Ascending aorta (tissue), 2 donors: Measurements from ENCODE around the gene JUP. TPM values are rescaled to one million over a fixed set of nuclear protein-coding genes. Genes with fewer than 3 reads are reported as not detected.

Experiments used
- DNase-seq, 2 donors: peaks; one replicate each; pipeline ENCODE4 v3.0.0-alpha.2; 2019; ENCODE audit warnings: low spot score in 2 of 2
- H3K27ac ChIP-seq, 2 donors: fragments of 200-600 bp; sonication (generic); one replicate each; pipeline ENCODE4 v1.5.1; 2016 to 2017; ENCODE audit warnings: mild to moderate bottlenecking in 1 of 2
- H3K27me3 ChIP-seq: fragments of 200-600 bp; sonication (generic); one replicate; pipeline ENCODE4 v1.5.1; 2017
- H3K36me3 ChIP-seq, 2 donors: fragments of 200-600 bp; sonication (generic); one replicate each; pipeline ENCODE4 v1.5.1; 2016
- H3K4me1 ChIP-seq, 2 donors: fragments of 200-600 bp; sonication (generic); one replicate each; pipeline ENCODE4 v1.5.1; 2016 to 2017; ENCODE audit warnings: mild to moderate bottlenecking in 1 of 2
- H3K4me3 ChIP-seq, 2 donors: fragments of 200-600 bp; sonication (generic); one replicate each; pipeline ENCODE4 v1.5.1; 2016 to 2017; ENCODE audit warnings: mild to moderate bottlenecking in 1 of 2
- H3K9me3 ChIP-seq, 2 donors: fragments of 200-600 bp; sonication (generic); one replicate each; pipeline ENCODE4 v1.5.1; 2016
- CTCF ChIP-seq, 3 experiments: fragments of 200-600 bp in 2 of 3; fragments of 450-650 bp in 1 of 3; sonication (generic) in 2 of 3; IDR thresholded peaks; one replicate each; pipeline ENCODE4 v1.5.1; 2016 to 2019; ENCODE audit warnings: antibody characterized with exemption in 3 of 3, mild to moderate bottlenecking in 1 of 3, moderate library complexity in 1 of 3
- intact Hi-C: fragments of 100-400 bp; cut with DNase I; formaldehyde crosslinking; loops from one replicate; pipeline ENCODE4 v1.15.1; 2023
- total RNA-seq: library from RNA; depleted of rRNA; stranded (reverse); fragments of >200 nt; gene quantifications from one replicate; pipeline ENCODE4 v1.1.0, GENCODE V29; 2016

Gene JUP
- total RNA-seq, 1 donor from 2014 or later: 47.9 TPM

- Histone ChIP-seq H3K4me1 (no peaks in the 10 kb centered on the region), H3K4me3 (no peak overlapping the region), H3K9me3 (no peaks in the 10 kb centered on the region), H3K36me3 (peaks cover 30 to 51% of the 10 kb centered on the region in 2 donors), H3K27me3 (no peaks in the 10 kb centered on the region), H3K27ac (no peak overlapping the region)
- no peak for TF ChIP-seq CTCF (IDR thresholded peaks at IDR 0.05)
- DNase-seq: no peak
- intact Hi-C loops: no loop called here
Measured at GRCh38 chr17:41824086-41824485, 37.6 kb upstream of the JUP start.

- H3K4me3 ChIP-seq: no peak overlapping the region
- no peaks in the 10 kb centered on the region for H3K27me3 ChIP-seq
- intact Hi-C loops: no loop called here
- H3K36me3 ChIP-seq: peaks cover 25 to 46% of the 10 kb centered on the region in 2 donors
- no peaks in the 10 kb centered on the region for H3K9me3 ChIP-seq
- no peak overlapping the region for H3K27ac ChIP-seq
- no peak for DNase-seq
- no peaks in the 10 kb centered on the region for H3K4me1 ChIP-seq
- TF ChIP-seq CTCF (IDR thresholded peaks at IDR 0.05): no peak
Measured at GRCh38 chr17:41823580-41823979, 37.1 kb upstream of the JUP start.

DNA sequence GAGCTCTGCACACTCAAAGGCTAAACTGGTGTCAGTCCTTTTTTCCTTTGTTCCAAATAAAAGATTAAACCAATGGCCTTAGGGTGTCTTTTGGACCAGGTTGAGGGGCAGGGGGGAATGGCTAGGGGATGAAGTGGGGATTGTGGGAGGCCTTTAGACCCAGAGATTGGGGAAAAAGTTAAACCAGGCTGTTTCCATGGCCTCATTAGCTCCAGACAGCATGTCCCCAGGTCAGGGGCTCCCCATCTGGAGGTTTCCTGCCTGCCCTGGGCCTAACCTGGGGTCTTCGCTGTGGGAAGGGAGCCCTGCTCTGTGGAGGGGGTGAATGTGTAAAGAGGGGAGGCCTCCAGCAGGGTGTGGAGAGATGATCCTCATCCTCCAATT is 36.6 kb upstream of the JUP start:
- TF ChIP-seq CTCF (IDR thresholded peaks at IDR 0.05): no peak
- Histone ChIP-seq H3K9me3 (no peaks in the 10 kb centered on the region), H3K4me1 (no peaks in the 10 kb centered on the region), H3K4me3 (no peak overlapping the region), H3K36me3 (peaks cover 21 to 44% of the 10 kb centered on the region in 2 donors), H3K27ac (no peak overlapping the region), H3K27me3 (no peaks in the 10 kb centered on the region)
- no peak for DNase-seq
- intact Hi-C loops: no loop called here

- intact Hi-C loops: no loop called here
- Histone ChIP-seq H3K36me3 (peaks cover 15 to 42% of the 10 kb centered on the region in 2 donors), H3K4me3 (no peak overlapping the region), H3K4me1 (no peaks in the 10 kb centered on the region), H3K27ac (no peak overlapping the region), H3K9me3 (no peaks in the 10 kb centered on the region), H3K27me3 (no peaks in the 10 kb centered on the region)
- no peak for DNase-seq
- no peak for TF ChIP-seq CTCF (IDR thresholded peaks at IDR 0.05)
Measured at GRCh38 chr17:41822216-41823140, 36.0 kb upstream of the JUP start.

- H3K4me1 ChIP-seq: no peaks in the 10 kb centered on the region
- H3K36me3 ChIP-seq: peaks cover 8 to 36% of the 10 kb centered on the region in 2 donors
- no peaks in the 10 kb centered on the region for H3K27me3 ChIP-seq
- no peak overlapping the region for H3K4me3 ChIP-seq
- no peak for TF ChIP-seq CTCF (IDR thresholded peaks at IDR 0.05)
- H3K27ac ChIP-seq: no peak overlapping the region
- intact Hi-C loops: no loop called here
- H3K9me3 ChIP-seq: no peaks in the 10 kb centered on the region
- DNase-seq: no peak
Measured at GRCh38 chr17:41821776-41822175, 35.3 kb upstream of the JUP start.
